Gastroesophageal sphincter (tissue), 4 donors: ENCODE measurements around the gene CEBPE. TPM values are rescaled to one million over a fixed set of nuclear protein-coding genes. Genes with fewer than 3 reads are reported as not detected.

ENCODE experiments used
- ATAC-seq: fragments of 150-250 bp; one replicate; pipeline ENCODE4 v1.9.1; 2016; ENCODE audit warnings: mild to moderate bottlenecking, moderate library complexity
- H3K27ac ChIP-seq, 4 donors: fragments of 200-600 bp; sonication (generic) in 3 of 4; 1 replicate in 3 of 4; 2 replicates in 1 of 4; pipeline ENCODE4 v1.5.1; 2016 to 2019
- H3K27me3 ChIP-seq: fragments of 200-600 bp; sonication (generic); one replicate; pipeline ENCODE4 v1.5.1; 2019
- H3K36me3 ChIP-seq, 2 donors: fragments of 200-600 bp; sonication (generic); one replicate each; pipeline ENCODE4 v1.5.1; 2019; ENCODE audit warnings: control low read depth in 1 of 2
- H3K4me1 ChIP-seq, 3 donors: fragments of 200-600 bp; sonication (generic); 1 replicate in 2 of 3; 2 replicates in 1 of 3; pipeline ENCODE4 v1.5.1; 2016 to 2019; ENCODE audit warnings: control low read depth in 2 of 3
- H3K4me3 ChIP-seq, 2 donors: fragments of 200-600 bp; sonication (generic); one replicate each; pipeline ENCODE4 v1.5.1; 2019; ENCODE audit warnings: mild to moderate bottlenecking in 1 of 2, moderate library complexity in 1 of 2
- H3K9me3 ChIP-seq, 3 donors: fragments of 200-600 bp; sonication (generic); one replicate each; pipeline ENCODE4 v1.5.1; 2017 to 2019; ENCODE audit warnings: control low read depth in 2 of 3
- CTCF ChIP-seq, 4 experiments: fragments of 200-600 bp in 2 of 4; fragments of 450-650 bp in 2 of 4; sonication (generic) in 1 of 4; IDR thresholded peaks; one replicate each; pipeline ENCODE4 v1.5.1; 2017 to 2019; ENCODE audit warnings: antibody characterized with exemption in 4 of 4, mild to moderate bottlenecking in 2 of 4, moderate library complexity in 2 of 4
- EP300 ChIP-seq: sonication (generic); formaldehyde crosslinking; IDR thresholded peaks from one replicate; pipeline ENCODE4 v1.6.1; 2017; ENCODE audit warnings: antibody characterized with exemption, mild to moderate bottlenecking
- POLR2A ChIP-seq, 2 donors: fragments of 450-650 bp; IDR thresholded peaks; one replicate each; pipeline ENCODE4 v1.6.1; 2017; ENCODE audit warnings: antibody characterized with exemption in 2 of 2, mild to moderate bottlenecking in 2 of 2, moderate library complexity in 1 of 2
- POLR2AphosphoS5 ChIP-seq: sonication (generic); formaldehyde crosslinking; IDR thresholded peaks from one replicate; pipeline ENCODE4 v1.6.1; 2017; ENCODE audit warnings: antibody characterized with exemption
- WGBS, 2 donors: methylation state at CpG; one replicate each; pipeline ENCODE4 v1.1.5; 2018; ENCODE audit warnings: low coverage in 1 of 2; 5-methylcytosine and 5-hydroxymethylcytosine counted together
- total RNA-seq, 4 donors: library from RNA; depleted of rRNA; stranded (reverse); fragments of >200 nt; gene quantifications; one replicate each; pipeline ENCODE4 v1.1.0, GENCODE V29; 2016

CEBPE gene
- total RNA-seq, 4 donors from 2014 or later: not detected

- Histone ChIP-seq H3K27me3 (no peaks in the 10 kb centered on the region), H3K4me1 (peaks cover 0 to 35% (median 0%) of the 10 kb centered on the region in 3 donors), H3K27ac (no peak overlapping the region), H3K9me3 (no peaks in the 10 kb centered on the region), H3K36me3 (peaks cover 0 to 53% of the 10 kb centered on the region in 2 donors), H3K4me3 (no peak overlapping the region)
- TF ChIP-seq CTCF (IDR thresholded peaks at IDR 0.05) (no peak), POLR2AphosphoS5 (no peak), POLR2A (IDR thresholded peaks at IDR 0.05) (no peak), EP300 (no peak)
- no peak for ATAC-seq
- WGBS, 2 donors: 47 to 88% methylated on average over 2 of the region's 2 CpGs
Observed at GRCh38 chr14:23164250-23164649, 45.2 kb upstream of the CEBPE start.

- H3K27me3 ChIP-seq: no peaks in the 10 kb centered on the region
- no peaks in the 10 kb centered on the region for H3K9me3 ChIP-seq
- peaks cover 0 to 31% (median 0%) of the 10 kb centered on the region in 3 donors for H3K4me1 ChIP-seq
- H3K27ac ChIP-seq: no peak overlapping the region
- no peak overlapping the region for H3K4me3 ChIP-seq
- TF ChIP-seq POLR2A (IDR thresholded peaks at IDR 0.05): no peak
- no peak for TF ChIP-seq EP300
- no peak for TF ChIP-seq CTCF (IDR thresholded peaks at IDR 0.05)
- TF ChIP-seq POLR2AphosphoS5: no peak
- ATAC-seq: no peak
- peaks cover 0 to 55% of the 10 kb centered on the region in 2 donors for H3K36me3 ChIP-seq
- 88 to 92% methylated on average over 2 of the region's 2 CpGs for WGBS, 2 donors
Observed at GRCh38 chr14:23163830-23164229, 44.8 kb upstream of the CEBPE start.

GRCh38 chr14:23162800-23163199 lies 43.7 kb upstream of the CEBPE start:
- ATAC-seq: no peak
- Histone ChIP-seq H3K36me3 (peaks cover 0 to 63% of the 10 kb centered on the region in 2 donors), H3K9me3 (no peaks in the 10 kb centered on the region), H3K27me3 (no peaks in the 10 kb centered on the region), H3K4me3 (no peak overlapping the region), H3K27ac (peak overlapping the region in 1 of 4 donors; percentile 3), H3K4me1 (peaks cover 0 to 21% (median 0%) of the 10 kb centered on the region in 3 donors)
- no CpG with 5 or more reads among the region's 4 CpGs for WGBS, 2 donors
- TF ChIP-seq POLR2A (IDR thresholded peaks at IDR 0.05) (no peak), POLR2AphosphoS5 (no peak), CTCF (IDR thresholded peaks at IDR 0.05) (no peak), EP300 (no peak)

- Histone ChIP-seq H3K36me3 (peaks cover 0 to 58% of the 10 kb centered on the region in 2 donors), H3K4me3 (no peak overlapping the region), H3K27me3 (no peaks in the 10 kb centered on the region), H3K9me3 (no peaks in the 10 kb centered on the region), H3K27ac (no peak overlapping the region), H3K4me1 (peaks cover 0 to 15% (median 0%) of the 10 kb centered on the region in 3 donors)
- 76 to 80% methylated on average over 5 of the region's 5 CpGs for WGBS, 2 donors
- no peak for ATAC-seq
- TF ChIP-seq POLR2AphosphoS5 (no peak), CTCF (IDR thresholded peaks at IDR 0.05) (no peak), POLR2A (IDR thresholded peaks at IDR 0.05) (no peak), EP300 (no peak)
Observed at GRCh38 chr14:23162005-23162404, 43.0 kb upstream of the CEBPE start.

DNA sequence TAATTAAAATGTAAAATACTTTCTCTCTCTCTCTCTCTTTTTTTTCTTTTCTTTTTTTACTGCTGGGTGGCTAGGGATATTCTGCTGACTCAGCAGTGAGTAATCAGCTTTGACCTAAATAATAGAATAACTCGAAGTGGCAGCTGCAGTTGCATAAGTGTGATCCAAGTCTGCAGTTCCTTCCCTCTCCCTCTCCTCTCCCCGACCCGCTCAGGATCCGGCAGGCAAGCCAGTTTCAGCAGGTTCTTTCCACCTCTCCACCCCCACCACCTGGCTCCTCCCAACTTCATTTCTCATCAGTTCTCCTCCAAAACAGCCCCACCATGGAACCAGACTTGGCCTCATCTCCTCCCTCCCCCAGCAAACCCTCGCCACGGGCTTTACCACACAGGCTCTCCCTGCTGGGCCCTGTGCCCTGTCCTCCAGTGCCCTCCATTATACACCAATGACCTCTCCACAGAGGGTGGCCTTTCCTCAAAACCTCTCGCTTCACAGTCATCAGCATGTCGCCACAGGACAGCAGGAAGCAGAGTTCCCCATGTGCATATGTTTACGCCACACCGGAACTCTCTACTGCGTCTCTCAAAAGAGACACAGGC lies 42.0 kb upstream of the CEBPE start:
- peak; percentile 76 for ATAC-seq
- Histone ChIP-seq H3K27ac (peak overlapping the region in 3 of 4 donors; percentile 50 to 63 (median 55)), H3K4me1 (peaks cover 0 to 22% (median under 1%) of the 10 kb centered on the region in 3 donors), H3K9me3 (no peaks in the 10 kb centered on the region), H3K27me3 (no peaks in the 10 kb centered on the region), H3K4me3 (no peak overlapping the region), H3K36me3 (peaks cover 0 to 48% of the 10 kb centered on the region in 2 donors)
- 2 to 7% methylated on average over 3 to 4 of the region's 11 CpGs for WGBS, 2 donors
- TF ChIP-seq EP300 (no peak), CTCF (IDR thresholded peaks at IDR 0.05) (no peak), POLR2AphosphoS5 (peak; percentile 19), POLR2A (IDR thresholded peaks at IDR 0.05) (no peak)
